H1 (cell line): ENCODE data around the gene BICDL1. TPM values are rescaled to one million over a fixed set of nuclear protein-coding genes. Genes with fewer than 3 reads are reported as not detected.

Experiments used
- CEBPB ChIP-seq: IDR thresholded peaks from 2 replicates; pipeline ENCODE4 v1.6.1; 2012; ENCODE audit warnings: low read depth, low read length
- CTBP2 ChIP-seq: IDR thresholded peaks from 2 replicates; pipeline ENCODE4 v1.7.0; 2011; ENCODE audit warnings: borderline replicate concordance, mild to moderate bottlenecking, moderate library complexity, mixed read lengths, low read length; ENCODE audit not compliant: insufficient read depth, insufficient read length
- EGR1 ChIP-seq: IDR thresholded peaks from 2 replicates; pipeline ENCODE4 v1.6.1; 2011; ENCODE audit warnings: low read depth, low read length, borderline replicate concordance
- GABPA ChIP-seq: IDR thresholded peaks from 2 replicates; pipeline ENCODE4 v1.6.1; 2011; ENCODE audit warnings: mild to moderate bottlenecking, low read length, moderate library complexity, borderline replicate concordance; ENCODE audit not compliant: insufficient read depth
- JUND ChIP-seq: IDR thresholded peaks from 2 replicates; pipeline ENCODE4 v1.6.1; 2011; ENCODE audit warnings: mild to moderate bottlenecking, improper control_type of control experiment, low read length
- MAFK ChIP-seq: IDR thresholded peaks from 2 replicates; pipeline ENCODE4 v1.6.1; 2012; ENCODE audit warnings: low read depth, mild to moderate bottlenecking, improper control_type of control experiment, low read length
- NANOG ChIP-seq: IDR thresholded peaks from 2 replicates; pipeline ENCODE4 v1.6.1; 2011; ENCODE audit warnings: low read length, low read depth, mild to moderate bottlenecking, inconsistent platforms; ENCODE audit not compliant: insufficient read depth, poor library complexity, severe bottlenecking
- NRF1 ChIP-seq: IDR thresholded peaks from 2 replicates; pipeline ENCODE4 v1.6.1; 2011; ENCODE audit warnings: mild to moderate bottlenecking, low read depth, low read length, improper control_type of control experiment
- PHF8 ChIP-seq: fragments of 200-600 bp; sonication (generic); conservative IDR thresholded peaks from 2 replicates; pipeline ENCODE4 v1.7.1; 2012; ENCODE audit warnings: low read depth, mild to moderate bottlenecking, inconsistent platforms, low read length, moderate library complexity
- POLR2A ChIP-seq, 2 experiments: IDR thresholded peaks; 1 replicate in 1 of 2; 2 replicates in 1 of 2; pipeline ENCODE4 v1.6.1; 2011; ENCODE audit warnings: low read depth in 2 of 2, low read length in 2 of 2, mild to moderate bottlenecking in 2 of 2; ENCODE audit errors: control extremely low read depth in 1 of 2
- RXRA ChIP-seq: IDR thresholded peaks from 2 replicates; pipeline ENCODE4 v1.6.1; 2011; ENCODE audit warnings: low read depth, mild to moderate bottlenecking, low read length, moderate library complexity; ENCODE audit not compliant: insufficient read depth
- SP1 ChIP-seq: IDR thresholded peaks from 2 replicates; pipeline ENCODE4 v1.6.1; 2011; ENCODE audit warnings: low read depth, low read length
- SP4 ChIP-seq: IDR thresholded peaks from 2 replicates; pipeline ENCODE4 v1.6.1; 2012; ENCODE audit warnings: low read length, inconsistent platforms
- TAF7 ChIP-seq: optimal IDR thresholded peaks from 2 replicates; pipeline ENCODE3; 2011; ENCODE audit warnings: low read depth, mild to moderate bottlenecking, inconsistent platforms, low read length, moderate library complexity, borderline replicate concordance
- YY1 ChIP-seq: IDR thresholded peaks from 2 replicates; pipeline ENCODE4 v1.6.1; 2011; ENCODE audit warnings: low read depth, mild to moderate bottlenecking, low read length
- ZNF274 ChIP-seq: IDR thresholded peaks from 2 replicates; pipeline ENCODE4 v1.7.0; 2012; ENCODE audit warnings: low read length, borderline replicate concordance; ENCODE audit errors: extremely low read depth
- polyA plus RNA-seq, 7 experiments: library from polyadenylated mRNA; depleted of rRNA in 3 of 7; stranded (reverse) in 5 of 7; unstranded in 2 of 7; fragments of >200 nt in 5 of 7; fragments of 200-250 nt in 2 of 7; gene quantifications; 1 replicate in 5 of 7; 2 replicates in 1 of 7; 4 replicates in 1 of 7; pipeline versions ENCODE4 v1.2.1 to v1.2.3, GENCODE V29; 2011 to 2013; ENCODE audit warnings: missing spikeins in 2 of 7, mixed read lengths in 2 of 7
- total RNA-seq: library from RNA; stranded (reverse); fragmentation: NEBNext Ultra II Directional; extraction: Animal tissue kit (Norgen Biotek cat#: 25700); gene quantifications from 2 replicates; pipeline ENCODE4 v1.2.1, GENCODE V29; 2021
- TF ChIP-seq, protein P1 (sequence below): IDR thresholded peaks from 2 replicates; pipeline ENCODE4 v1.6.1; 2012; ENCODE audit warnings: low read length, inconsistent platforms
- TF ChIP-seq, protein P2 (sequence below): IDR thresholded peaks from 2 replicates; pipeline ENCODE4 v1.6.1; 2011; ENCODE audit warnings: low read depth, mild to moderate bottlenecking, low read length; ENCODE audit not compliant: insufficient read depth
- TF ChIP-seq, protein P3 (sequence below), 3 experiments: IDR thresholded peaks; 1 replicate in 2 of 3; 2 replicates in 1 of 3; pipeline versions ENCODE4 v1.5.1 to v1.6.1; 2011; ENCODE audit warnings: low read length in 3 of 3, mild to moderate bottlenecking in 3 of 3, inconsistent platforms in 2 of 3, low read depth in 1 of 3, moderate library complexity in 1 of 3; ENCODE audit not compliant: insufficient read depth in 1 of 3; ENCODE audit errors: control extremely low read depth in 1 of 3

BICDL1 gene
- total and polyA plus RNA-seq, 2 of the 8 experiments (the other 6 are each of a cell fraction or from before 2014, with no cell fraction given), result 17.2 to 25.9 TPM

DNA sequence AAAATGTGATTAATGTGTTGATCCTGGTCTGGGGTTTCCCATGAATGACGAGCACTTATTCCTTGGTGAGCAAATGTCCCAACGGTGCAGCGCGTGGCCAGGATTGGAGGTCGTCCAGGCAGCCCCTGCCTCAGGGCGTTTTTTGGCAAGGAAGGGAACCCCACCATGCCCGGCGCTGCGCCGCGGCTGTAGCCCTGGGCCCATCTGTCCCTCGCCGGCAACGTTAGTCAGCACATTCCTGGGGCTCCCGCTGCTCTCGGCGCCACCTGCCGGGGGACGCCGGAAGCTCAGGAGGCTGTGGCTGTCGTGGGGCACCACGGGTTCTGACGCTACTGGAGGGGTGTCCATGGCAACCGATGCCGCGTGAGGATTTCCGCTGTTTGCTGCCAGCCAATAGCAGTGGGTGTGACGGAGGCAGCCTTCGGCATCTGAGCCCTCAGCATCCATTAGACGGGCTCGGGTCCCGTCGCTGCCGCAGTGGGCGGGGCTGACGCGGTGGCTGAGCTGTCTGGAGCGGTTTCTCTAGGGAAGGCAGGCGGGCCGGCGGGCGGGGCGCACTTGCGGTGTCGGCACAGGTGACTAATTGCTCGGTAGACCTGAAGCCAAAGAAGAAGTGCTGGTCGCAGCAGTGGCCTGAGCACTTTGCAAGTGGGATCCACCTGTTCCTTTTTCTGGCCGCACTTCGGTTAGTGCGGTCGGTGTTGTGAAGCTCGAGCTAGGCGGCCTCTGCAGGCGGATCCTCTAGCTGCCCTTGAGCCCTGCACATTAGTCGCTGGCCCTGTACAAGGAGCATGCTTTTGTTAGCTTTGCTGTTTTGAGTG, 98.0 kb downstream of the BICDL1 start (continued):
- no peak for TF ChIP-seq ZNF274
- TF ChIP-seq CEBPB, result peak; percentile 20
- TF ChIP-seq NANOG, result no peak
- TF ChIP-seq RXRA, result no peak
- TF ChIP-seq, protein P1, sequence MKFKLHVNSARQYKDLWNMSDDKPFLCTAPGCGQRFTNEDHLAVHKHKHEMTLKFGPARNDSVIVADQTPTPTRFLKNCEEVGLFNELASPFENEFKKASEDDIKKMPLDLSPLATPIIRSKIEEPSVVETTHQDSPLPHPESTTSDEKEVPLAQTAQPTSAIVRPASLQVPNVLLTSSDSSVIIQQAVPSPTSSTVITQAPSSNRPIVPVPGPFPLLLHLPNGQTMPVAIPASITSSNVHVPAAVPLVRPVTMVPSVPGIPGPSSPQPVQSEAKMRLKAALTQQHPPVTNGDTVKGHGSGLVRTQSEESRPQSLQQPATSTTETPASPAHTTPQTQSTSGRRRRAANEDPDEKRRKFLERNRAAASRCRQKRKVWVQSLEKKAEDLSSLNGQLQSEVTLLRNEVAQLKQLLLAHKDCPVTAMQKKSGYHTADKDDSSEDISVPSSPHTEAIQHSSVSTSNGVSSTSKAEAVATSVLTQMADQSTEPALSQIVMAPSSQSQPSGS, result no peak
- TF ChIP-seq JUND, result peak; percentile 58
- TF ChIP-seq GABPA, result peak; percentile 73
- peak; percentile 90 for TF ChIP-seq CTBP2
- TF ChIP-seq PHF8, result no peak
- TF ChIP-seq, protein P2, sequence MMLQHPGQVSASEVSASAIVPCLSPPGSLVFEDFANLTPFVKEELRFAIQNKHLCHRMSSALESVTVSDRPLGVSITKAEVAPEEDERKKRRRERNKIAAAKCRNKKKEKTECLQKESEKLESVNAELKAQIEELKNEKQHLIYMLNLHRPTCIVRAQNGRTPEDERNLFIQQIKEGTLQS, result 0 out of 2 replicates have a peak, but pooled peaks have one; percentile 46
- TF ChIP-seq YY1, result peak; percentile 83
- TF ChIP-seq SP1, result peak; percentile 93
- TF ChIP-seq SP4, result no peak
- peak; percentile 59; the same call in 1 of the 2 replicates for TF ChIP-seq EGR1
- TF ChIP-seq, protein P3, sequence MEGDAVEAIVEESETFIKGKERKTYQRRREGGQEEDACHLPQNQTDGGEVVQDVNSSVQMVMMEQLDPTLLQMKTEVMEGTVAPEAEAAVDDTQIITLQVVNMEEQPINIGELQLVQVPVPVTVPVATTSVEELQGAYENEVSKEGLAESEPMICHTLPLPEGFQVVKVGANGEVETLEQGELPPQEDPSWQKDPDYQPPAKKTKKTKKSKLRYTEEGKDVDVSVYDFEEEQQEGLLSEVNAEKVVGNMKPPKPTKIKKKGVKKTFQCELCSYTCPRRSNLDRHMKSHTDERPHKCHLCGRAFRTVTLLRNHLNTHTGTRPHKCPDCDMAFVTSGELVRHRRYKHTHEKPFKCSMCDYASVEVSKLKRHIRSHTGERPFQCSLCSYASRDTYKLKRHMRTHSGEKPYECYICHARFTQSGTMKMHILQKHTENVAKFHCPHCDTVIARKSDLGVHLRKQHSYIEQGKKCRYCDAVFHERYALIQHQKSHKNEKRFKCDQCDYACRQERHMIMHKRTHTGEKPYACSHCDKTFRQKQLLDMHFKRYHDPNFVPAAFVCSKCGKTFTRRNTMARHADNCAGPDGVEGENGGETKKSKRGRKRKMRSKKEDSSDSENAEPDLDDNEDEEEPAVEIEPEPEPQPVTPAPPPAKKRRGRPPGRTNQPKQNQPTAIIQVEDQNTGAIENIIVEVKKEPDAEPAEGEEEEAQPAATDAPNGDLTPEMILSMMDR (IDR thresholded peaks at IDR 0.05; ENCODE audit: control extremely low read depth in 1 of 3, insufficient read depth in 1 of 3, low read depth in 1 of 3, low read length in 3 of 3), result peak; percentile 90 to 96 (median 92)
- peak; percentile 99 for TF ChIP-seq MAFK
- peak; percentile 60 for TF ChIP-seq TAF7
- no peak for TF ChIP-seq NRF1
- peak; percentile 52 to 79 for TF ChIP-seq POLR2A (IDR thresholded peaks at IDR 0.05; ENCODE audit: control extremely low read depth in 1 of 2, low read depth in 2 of 2, low read length in 2 of 2)
